SK-N-MC (cell line): ENCODE measurements around the gene GNL2.

Experiments
- EZH2 ChIP-seq: fragments of 200-600 bp; sonication (generic); IDR thresholded peaks from one replicate; pipeline ENCODE4 v1.6.1; 2017; ENCODE audit warnings: antibody characterized with exemption
- FOXP2 ChIP-seq: optimal IDR thresholded peaks from 2 replicates; pipeline ENCODE3; 2011; ENCODE audit warnings: mild to moderate bottlenecking, moderate library complexity; ENCODE audit not compliant: insufficient read depth; ENCODE audit errors: extremely low read length, control extremely low read depth
- POLR2AphosphoS5 ChIP-seq: IDR thresholded peaks from 2 replicates; pipeline ENCODE4 v1.6.1; 2012; ENCODE audit warnings: mild to moderate bottlenecking, low read depth, low read length, borderline replicate concordance

DNA sequence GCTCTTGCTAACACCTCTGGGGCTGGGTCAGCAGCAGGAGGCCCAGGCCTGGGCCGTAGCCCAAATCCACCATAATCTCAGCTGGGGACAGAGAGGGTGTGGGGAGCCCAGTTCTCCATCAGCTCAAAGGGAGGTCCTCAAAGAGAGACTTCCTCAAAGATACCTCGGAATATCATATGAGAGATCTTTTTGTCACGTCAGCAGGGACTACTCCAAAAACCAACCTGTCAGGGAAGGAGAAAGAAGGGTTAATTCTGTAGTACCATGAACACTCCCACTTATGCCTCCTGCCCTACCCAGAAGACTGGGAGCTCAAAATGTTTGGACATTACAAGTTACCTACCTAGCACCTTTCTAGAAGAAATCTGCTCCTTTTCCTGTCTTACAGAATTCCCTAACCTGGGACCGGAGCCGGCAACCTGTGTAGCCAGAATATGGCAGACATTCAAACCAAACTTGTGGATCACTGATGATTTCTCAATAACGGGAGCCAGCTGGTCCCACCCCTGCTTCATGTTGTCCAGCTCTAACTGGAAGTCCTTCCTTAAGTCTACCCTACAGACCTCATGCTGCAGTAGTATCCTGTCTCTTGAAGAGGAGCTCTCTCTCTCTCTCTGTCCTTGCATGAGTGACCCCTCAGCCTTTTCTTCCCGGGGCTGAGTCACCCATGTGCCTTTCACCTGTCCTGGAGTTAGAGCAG, 34.1 kb upstream of the GNL2 start:
- TF ChIP-seq EZH2 (no peak), POLR2AphosphoS5 (no peak), FOXP2 (no peak)
